GM23338 (cell line): ENCODE data around the gene TWIST2. TPM values are rescaled to one million over a fixed set of nuclear protein-coding genes. Genes with fewer than 3 reads are reported as not detected.
A peak's percentile ranks its signal among the peaks of the same experiment; 100 is the strongest.

ENCODE experiments used
- ATAC-seq: fragments of 200-7000 bp; cut with Tn5 transposase; 3 replicates; pipeline ENCODE4 v1.9.1; 2020
- DNase-seq: peaks from one replicate; pipeline ENCODE4 v3.0.0-alpha.2; 2015; ENCODE audit warnings: low spot score
- H2AFZ ChIP-seq: fragments of 200-600 bp; sonication (generic); 2 replicates; pipeline ENCODE4 v1.8.0; 2016; ENCODE audit warnings: antibody characterized with exemption, mild to moderate bottlenecking, moderate library complexity
- H3F3A ChIP-seq: fragments of 200-600 bp; sonication (generic); replicated peaks from 2 replicates; pipeline ENCODE4 v1.8.0; 2017; ENCODE audit warnings: antibody characterized with exemption, mixed run types, low read depth
- H3K27ac ChIP-seq: fragments of 200-600 bp; sonication (generic); 2 replicates; pipeline ENCODE4 v1.6.1; 2016; ENCODE audit warnings: low read depth
- H3K27me3 ChIP-seq: fragments of 200-600 bp; sonication (generic); 2 replicates; pipeline ENCODE4 v1.8.0; 2016; ENCODE audit warnings: mild to moderate bottlenecking, mixed run types, moderate library complexity; ENCODE audit not compliant: insufficient read depth
- H3K36me3 ChIP-seq: fragments of 200-600 bp; sonication (generic); 2 replicates; pipeline ENCODE4 v1.8.0; 2016; ENCODE audit warnings: mild to moderate bottlenecking; ENCODE audit not compliant: insufficient read depth
- H3K4me1 ChIP-seq: fragments of 200-600 bp; sonication (generic); 2 replicates; pipeline ENCODE4 v1.8.0; 2016; ENCODE audit warnings: mild to moderate bottlenecking, moderate library complexity; ENCODE audit not compliant: insufficient read depth
- H3K4me2 ChIP-seq: fragments of 200-600 bp; sonication (generic); 2 replicates; pipeline ENCODE4 v1.7.1; 2017; ENCODE audit warnings: mixed run types
- H3K4me3 ChIP-seq: fragments of 200-600 bp; sonication (generic); 2 replicates; pipeline ENCODE4 v1.6.1; 2016; ENCODE audit warnings: mixed run types
- H3K79me2 ChIP-seq: fragments of 200-600 bp; sonication (generic); replicated peaks from 2 replicates; pipeline ENCODE4 v1.8.0; 2017; ENCODE audit warnings: mild to moderate bottlenecking; ENCODE audit not compliant: insufficient read depth
- H3K9me2 ChIP-seq: fragments of 200-600 bp; sonication (generic); 2 replicates; pipeline ENCODE4 v1.8.0; 2017; ENCODE audit not compliant: insufficient read depth
- H4K20me1 ChIP-seq: fragments of 200-600 bp; sonication (generic); replicated peaks from 2 replicates; pipeline ENCODE4 v1.8.0; 2017; ENCODE audit warnings: mild to moderate bottlenecking; ENCODE audit not compliant: insufficient read depth
- H3K27ac Mint-ChIP-seq: 2 replicates; pipeline ENCODE4 v1.8.0; 2020; ENCODE audit warnings: inconsistent platforms, mild to moderate bottlenecking, moderate library complexity, mixed read lengths
- H3K27me3 Mint-ChIP-seq: 3 replicates; pipeline ENCODE4 v1.8.0; 2022; ENCODE audit warnings: low read depth, mild to moderate bottlenecking, moderate library complexity, mixed read lengths, inconsistent platforms; ENCODE audit not compliant: insufficient read depth, poor library complexity
- H3K36me3 Mint-ChIP-seq: 3 replicates; pipeline ENCODE4 v1.8.0; 2021; ENCODE audit warnings: low read depth, mild to moderate bottlenecking, inconsistent platforms, moderate library complexity, mixed read lengths
- H3K4me1 Mint-ChIP-seq: 3 replicates; pipeline ENCODE4 v1.8.0; 2020; ENCODE audit warnings: mild to moderate bottlenecking, inconsistent platforms, mixed read lengths
- H3K4me3 Mint-ChIP-seq: 3 replicates; pipeline ENCODE4 v1.8.0; 2021; ENCODE audit warnings: moderate library complexity, mild to moderate bottlenecking, inconsistent platforms, mixed read lengths
- H3K9me3 Mint-ChIP-seq: 3 replicates; pipeline ENCODE4 v1.8.0; 2020; ENCODE audit warnings: moderate library complexity, mild to moderate bottlenecking, inconsistent platforms, mixed read lengths
- CREB1 ChIP-seq: fragments of 250-450 bp; sonication (Bioruptor Pico); IDR thresholded peaks from 2 replicates; pipeline ENCODE4 v1.5.0; 2020; ENCODE audit warnings: low read depth, mild to moderate bottlenecking, moderate library complexity
- EZH2 ChIP-seq: fragments of 200-600 bp; sonication (generic); IDR thresholded peaks from one replicate; pipeline ENCODE4 v1.8.0; 2017; ENCODE audit warnings: antibody characterized with exemption, mild to moderate bottlenecking, low read depth; ENCODE audit not compliant: unreplicated experiment
- EZH2phosphoT487 ChIP-seq: fragments of 200-600 bp; sonication (generic); IDR thresholded peaks from one replicate; pipeline ENCODE4 v1.8.1; 2018; ENCODE audit warnings: antibody characterized with exemption; ENCODE audit not compliant: unreplicated experiment
- JUNB ChIP-seq: IDR thresholded peaks from one replicate; pipeline ENCODE4 v1.6.1; 2016; ENCODE audit warnings: antibody characterized with exemption; ENCODE audit not compliant: unreplicated experiment
- NANOG ChIP-seq: IDR thresholded peaks from 2 replicates; pipeline ENCODE4 v1.6.1; 2016; ENCODE audit warnings: antibody characterized with exemption, borderline replicate concordance
- POLR2AphosphoS5 ChIP-seq: IDR thresholded peaks from 2 replicates; pipeline ENCODE4 v1.6.1; 2016; ENCODE audit warnings: antibody characterized with exemption, low read depth
- STAT1 ChIP-seq: IDR thresholded peaks from one replicate; pipeline ENCODE4 v1.6.1; 2016; ENCODE audit warnings: antibody characterized with exemption; ENCODE audit not compliant: unreplicated experiment
- ZNF114 ChIP-seq: fragments of 250-450 bp; sonication (Bioruptor Pico); IDR thresholded peaks from 2 replicates; pipeline ENCODE4 v1.5.0; 2020; ENCODE audit warnings: mild to moderate bottlenecking, moderate library complexity
- ZNF331 ChIP-seq: fragments of 250-450 bp; sonication (Bioruptor Pico); IDR thresholded peaks from 2 replicates; pipeline ENCODE4 v1.5.0; 2020; ENCODE audit warnings: low read depth, mild to moderate bottlenecking, moderate library complexity
- ZNF462 ChIP-seq: fragments of 250-450 bp; sonication (Bioruptor Pico); IDR thresholded peaks from 2 replicates; pipeline ENCODE4 v1.5.0; 2020; ENCODE audit warnings: mild to moderate bottlenecking, moderate library complexity
- polyA plus RNA-seq: library from polyadenylated mRNA; unstranded; fragments of >200 nt; fragmentation: Nextera tagmentation; extraction: Ambion mirVana; gene quantifications from 2 replicates; pipeline ENCODE4 v1.2.1, GENCODE V29; 2016
- total RNA-seq: library from RNA; depleted of rRNA; stranded (reverse); fragments of >200 nt; shearing (Covaris generic); gene quantifications from 2 replicates; pipeline ENCODE4 v1.2.3, GENCODE V29; 2014
- TF ChIP-seq, protein P1 (sequence below): IDR thresholded peaks from 2 replicates; pipeline ENCODE4 v1.6.1; 2016; ENCODE audit warnings: antibody characterized with exemption
- TF ChIP-seq, protein P2 (sequence below), 2 experiments: fragments of 200-600 bp in 1 of 2; sonication (generic) in 1 of 2; conservative IDR thresholded peaks; 2 replicates each; pipeline versions ENCODE4 v1.5.1 to v1.6.1; 2016 to 2017; ENCODE audit warnings: antibody characterized with exemption in 2 of 2, low read depth in 2 of 2, mild to moderate bottlenecking in 2 of 2, moderate library complexity in 1 of 2

TWIST2 gene
- total and polyA plus RNA-seq, 2 experiments from 2014 or later, result 7.0 to 12.5 TPM

- TF ChIP-seq ZNF114 (CRISPR knock-in tag), result no peak
- TF ChIP-seq ZNF331 (CRISPR knock-in tag), result no peak
- no peak for TF ChIP-seq CREB1 (CRISPR knock-in tag)
- no peak for TF ChIP-seq JUNB
- TF ChIP-seq, protein P1, sequence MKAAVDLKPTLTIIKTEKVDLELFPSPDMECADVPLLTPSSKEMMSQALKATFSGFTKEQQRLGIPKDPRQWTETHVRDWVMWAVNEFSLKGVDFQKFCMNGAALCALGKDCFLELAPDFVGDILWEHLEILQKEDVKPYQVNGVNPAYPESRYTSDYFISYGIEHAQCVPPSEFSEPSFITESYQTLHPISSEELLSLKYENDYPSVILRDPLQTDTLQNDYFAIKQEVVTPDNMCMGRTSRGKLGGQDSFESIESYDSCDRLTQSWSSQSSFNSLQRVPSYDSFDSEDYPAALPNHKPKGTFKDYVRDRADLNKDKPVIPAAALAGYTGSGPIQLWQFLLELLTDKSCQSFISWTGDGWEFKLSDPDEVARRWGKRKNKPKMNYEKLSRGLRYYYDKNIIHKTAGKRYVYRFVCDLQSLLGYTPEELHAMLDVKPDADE, result no peak
- TF ChIP-seq POLR2AphosphoS5, result no peak
- no peak for TF ChIP-seq EZH2phosphoT487
- TF ChIP-seq NANOG, result no peak
- TF ChIP-seq, protein P2, sequence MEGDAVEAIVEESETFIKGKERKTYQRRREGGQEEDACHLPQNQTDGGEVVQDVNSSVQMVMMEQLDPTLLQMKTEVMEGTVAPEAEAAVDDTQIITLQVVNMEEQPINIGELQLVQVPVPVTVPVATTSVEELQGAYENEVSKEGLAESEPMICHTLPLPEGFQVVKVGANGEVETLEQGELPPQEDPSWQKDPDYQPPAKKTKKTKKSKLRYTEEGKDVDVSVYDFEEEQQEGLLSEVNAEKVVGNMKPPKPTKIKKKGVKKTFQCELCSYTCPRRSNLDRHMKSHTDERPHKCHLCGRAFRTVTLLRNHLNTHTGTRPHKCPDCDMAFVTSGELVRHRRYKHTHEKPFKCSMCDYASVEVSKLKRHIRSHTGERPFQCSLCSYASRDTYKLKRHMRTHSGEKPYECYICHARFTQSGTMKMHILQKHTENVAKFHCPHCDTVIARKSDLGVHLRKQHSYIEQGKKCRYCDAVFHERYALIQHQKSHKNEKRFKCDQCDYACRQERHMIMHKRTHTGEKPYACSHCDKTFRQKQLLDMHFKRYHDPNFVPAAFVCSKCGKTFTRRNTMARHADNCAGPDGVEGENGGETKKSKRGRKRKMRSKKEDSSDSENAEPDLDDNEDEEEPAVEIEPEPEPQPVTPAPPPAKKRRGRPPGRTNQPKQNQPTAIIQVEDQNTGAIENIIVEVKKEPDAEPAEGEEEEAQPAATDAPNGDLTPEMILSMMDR (conservative IDR thresholded peaks at IDR 0.05; ENCODE audit: low read depth in 2 of 2), result no peak
- no peak for TF ChIP-seq STAT1
- no peak for TF ChIP-seq EZH2
Observed at GRCh38 chr2:238865744-238866355, 18.0 kb downstream of the TWIST2 start (continued).

- H3K4me2 ChIP-seq, result no peak overlapping the region
- H3K27ac ChIP-seq, result no peak overlapping the region
- no peaks in the 10 kb centered on the region for H3F3A ChIP-seq
- Mint-ChIP-seq H3K9me3 (peaks cover 7% of the 10 kb centered on the region), H3K27ac (0 out of 2 replicates have a peak overlapping the region, but pooled peaks have one; percentile 56), H3K4me3 (no peak overlapping the region), H3K27me3 (peaks cover 6% of the 10 kb centered on the region), H3K36me3 (no peaks in the 10 kb centered on the region), H3K4me1 (peaks cover 17% of the 10 kb centered on the region)
- TF ChIP-seq STAT1 (no peak), POLR2AphosphoS5 (no peak), ZNF462 (CRISPR knock-in tag) (no peak)
- TF ChIP-seq, protein P1, result no peak
- ATAC-seq (no peak), DNase-seq (no peak)
- H4K20me1 ChIP-seq, result no peaks in the 10 kb centered on the region; the same call in none of the 2 replicates
- H3K79me2 ChIP-seq, result no peaks in the 10 kb centered on the region
- H3K27me3 ChIP-seq, result no peaks in the 10 kb centered on the region
- H3K4me3 ChIP-seq, result no peak overlapping the region
- H3K36me3 ChIP-seq, result no peaks in the 10 kb centered on the region
- peaks cover 8% of the 10 kb centered on the region; the same call in 1 of the 2 replicates for H3K4me1 ChIP-seq
- H3K9me2 ChIP-seq, result no peaks in the 10 kb centered on the region
- H2AFZ ChIP-seq, result no peak overlapping the region
Observed at GRCh38 chr2:238866656-238867277, 18.9 kb downstream of the TWIST2 start.
